GM12874 (cell line): Measurements from ENCODE around the gene CDKN2A.

ENCODE experiments used
- TF ChIP-seq, protein P1 (sequence below): IDR thresholded peaks from 2 replicates; pipeline ENCODE4 v1.5.1; 2011; ENCODE audit warnings: low read depth, mild to moderate bottlenecking, control low read depth, low read length, moderate library complexity; ENCODE audit not compliant: insufficient read depth

The CDKN2A gene

DNA sequence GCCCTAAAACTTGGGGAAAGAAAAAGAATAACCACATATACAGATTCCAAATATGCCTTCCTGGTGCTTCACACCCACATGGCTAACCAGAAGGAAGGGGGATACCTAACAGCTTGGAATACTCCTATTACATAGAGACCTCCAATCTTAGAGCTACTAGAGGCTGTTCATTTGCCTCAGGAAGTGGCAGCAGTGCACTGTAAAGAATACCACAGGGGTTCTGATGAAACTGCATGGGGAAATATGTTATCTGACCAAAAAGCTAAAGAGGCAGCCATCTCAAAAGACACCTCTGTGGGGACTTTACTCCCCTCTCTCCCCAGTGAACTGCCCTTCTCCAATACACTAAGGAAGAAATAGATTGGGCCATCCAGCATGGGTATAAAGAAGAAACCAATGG, 66.4 kb downstream of the CDKN2A start:
- TF ChIP-seq, protein P1, sequence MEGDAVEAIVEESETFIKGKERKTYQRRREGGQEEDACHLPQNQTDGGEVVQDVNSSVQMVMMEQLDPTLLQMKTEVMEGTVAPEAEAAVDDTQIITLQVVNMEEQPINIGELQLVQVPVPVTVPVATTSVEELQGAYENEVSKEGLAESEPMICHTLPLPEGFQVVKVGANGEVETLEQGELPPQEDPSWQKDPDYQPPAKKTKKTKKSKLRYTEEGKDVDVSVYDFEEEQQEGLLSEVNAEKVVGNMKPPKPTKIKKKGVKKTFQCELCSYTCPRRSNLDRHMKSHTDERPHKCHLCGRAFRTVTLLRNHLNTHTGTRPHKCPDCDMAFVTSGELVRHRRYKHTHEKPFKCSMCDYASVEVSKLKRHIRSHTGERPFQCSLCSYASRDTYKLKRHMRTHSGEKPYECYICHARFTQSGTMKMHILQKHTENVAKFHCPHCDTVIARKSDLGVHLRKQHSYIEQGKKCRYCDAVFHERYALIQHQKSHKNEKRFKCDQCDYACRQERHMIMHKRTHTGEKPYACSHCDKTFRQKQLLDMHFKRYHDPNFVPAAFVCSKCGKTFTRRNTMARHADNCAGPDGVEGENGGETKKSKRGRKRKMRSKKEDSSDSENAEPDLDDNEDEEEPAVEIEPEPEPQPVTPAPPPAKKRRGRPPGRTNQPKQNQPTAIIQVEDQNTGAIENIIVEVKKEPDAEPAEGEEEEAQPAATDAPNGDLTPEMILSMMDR, result no peak

DNA sequence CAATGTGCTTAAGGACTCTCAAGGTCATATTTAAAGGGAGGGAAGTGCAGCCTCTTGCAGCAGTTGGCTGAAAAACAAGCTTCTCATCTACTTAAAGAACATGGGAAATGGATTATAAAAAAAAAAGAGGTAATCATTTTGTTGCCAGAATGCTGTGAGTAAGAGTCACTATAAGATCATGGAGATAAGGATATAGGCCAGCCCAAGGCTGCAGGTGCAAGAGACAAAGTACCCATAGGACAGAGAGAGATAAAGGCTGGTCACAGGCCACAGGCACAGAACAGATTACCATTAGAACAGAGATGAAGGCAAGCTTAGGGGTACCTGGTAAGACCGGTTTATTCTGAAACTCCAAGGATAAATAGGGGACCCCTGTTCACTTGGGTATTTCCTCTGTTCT, 70.5 kb downstream of the CDKN2A start:
- TF ChIP-seq, protein P1, result no peak

DNA sequence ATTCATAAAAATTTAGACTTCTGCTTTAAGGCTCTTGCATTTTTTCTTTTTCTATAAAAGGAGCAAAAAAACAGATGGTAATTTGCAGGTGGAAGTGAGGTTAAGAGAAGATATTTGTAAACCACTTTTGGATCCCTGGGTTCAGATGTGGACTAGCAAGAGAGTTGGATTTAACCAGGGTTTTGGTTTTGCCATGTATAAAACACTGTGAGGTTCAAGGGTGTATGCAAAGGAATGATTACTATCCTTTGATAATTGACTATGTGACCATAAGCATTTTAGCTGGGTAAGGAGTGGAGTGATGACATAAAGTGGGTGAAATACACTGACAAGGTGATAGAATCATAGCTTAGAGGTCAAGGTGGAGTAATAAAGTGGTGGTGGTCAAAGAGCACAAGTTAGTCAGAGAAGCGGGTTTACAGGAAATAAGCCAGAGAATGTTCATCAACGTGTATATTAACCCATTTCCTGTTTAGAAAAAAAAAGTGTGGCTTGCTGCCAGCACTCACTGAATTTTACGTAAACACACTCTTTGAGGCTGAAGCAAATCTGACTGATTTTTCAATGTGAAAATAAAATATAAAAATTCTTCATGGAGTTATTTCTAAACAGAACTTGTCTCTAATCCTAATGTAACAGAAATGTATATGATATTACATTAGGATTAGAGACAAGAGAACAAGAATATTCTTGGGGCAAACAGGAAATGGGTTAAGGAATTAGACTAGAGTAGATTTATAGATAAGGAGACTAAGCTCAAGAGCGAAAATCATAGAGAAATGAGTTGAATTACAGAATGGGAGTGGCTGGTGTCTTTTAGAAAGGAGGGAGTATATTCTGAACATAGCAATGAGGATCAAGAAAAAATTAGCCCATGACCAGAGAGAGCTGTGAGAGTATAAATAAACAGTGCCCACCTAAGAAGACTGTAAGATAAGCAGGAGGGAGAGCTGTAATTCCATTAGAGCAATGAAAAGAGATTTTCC, 74.5 kb downstream of the CDKN2A start:
- TF ChIP-seq, protein P1, result no peak
